GM19193 (cell line): Measurements from ENCODE around the gene DYNLRB2.

Source experiments
- POLR2A ChIP-seq: IDR thresholded peaks from 4 replicates; pipeline ENCODE4 v1.6.1; 2011; ENCODE audit not compliant: insufficient read depth, insufficient read length; ENCODE audit errors: extremely low read depth

DYNLRB2 gene

GRCh38 chr16:80541306-80541694 is 507 bp downstream of the DYNLRB2 start:
- no peak for TF ChIP-seq POLR2A

GRCh38 chr16:80543162-80543561 is 2.4 kb downstream of the DYNLRB2 start:
- no peak for TF ChIP-seq POLR2A

- TF ChIP-seq POLR2A, result no peak
Observed at GRCh38 chr16:80544326-80544725, 3.5 kb downstream of the DYNLRB2 start.

- TF ChIP-seq POLR2A, result no peak
Observed at GRCh38 chr16:80546249-80546648, 5.5 kb downstream of the DYNLRB2 start.

GRCh38 chr16:80547145-80547544 is 6.4 kb downstream of the DYNLRB2 start:
- TF ChIP-seq POLR2A, result no peak

- no peak for TF ChIP-seq POLR2A
Observed at GRCh38 chr16:80552277-80552676, 11.5 kb downstream of the DYNLRB2 start.

- no peak for TF ChIP-seq POLR2A
Observed at GRCh38 chr16:80554033-80554432, 13.2 kb downstream of the DYNLRB2 start.

GRCh38 chr16:80556481-80556880 is 15.7 kb downstream of the DYNLRB2 start:
- TF ChIP-seq POLR2A, result no peak

- no peak for TF ChIP-seq POLR2A
Observed at GRCh38 chr16:80557037-80557436, 16.2 kb downstream of the DYNLRB2 start.

- TF ChIP-seq POLR2A, result no peak
Observed at GRCh38 chr16:80559369-80559768, 18.6 kb downstream of the DYNLRB2 start.

GRCh38 chr16:80563066-80563465 is 22.3 kb downstream of the DYNLRB2 start:
- no peak for TF ChIP-seq POLR2A

GRCh38 chr16:80564394-80564793 is 23.6 kb downstream of the DYNLRB2 start:
- no peak for TF ChIP-seq POLR2A

- no peak for TF ChIP-seq POLR2A
Observed at GRCh38 chr16:80569440-80570105, 28.8 kb downstream of the DYNLRB2 start.

- no peak for TF ChIP-seq POLR2A
Observed at GRCh38 chr16:80570106-80570478, 29.3 kb downstream of the DYNLRB2 start.

- no peak for TF ChIP-seq POLR2A
Observed at GRCh38 chr16:80573700-80574120, 32.9 kb downstream of the DYNLRB2 start.

GRCh38 chr16:80576343-80576912 is 35.6 kb downstream of the DYNLRB2 start:
- TF ChIP-seq POLR2A, result no peak

GRCh38 chr16:80577485-80578280 is 36.9 kb downstream of the DYNLRB2 start:
- no peak for TF ChIP-seq POLR2A
